WI38 (cell line): ENCODE measurements around the gene SPTLC1.

Source experiments
- H3K4me3 ChIP-seq: 2 replicates; pipeline ENCODE4 v1.5.1; 2011; ENCODE audit warnings: low read depth, mild to moderate bottlenecking, control low read depth, low read length
- TF ChIP-seq, protein P1 (sequence below): IDR thresholded peaks from 2 replicates; pipeline ENCODE4 v1.5.1; 2012; ENCODE audit warnings: low read depth, mild to moderate bottlenecking, control low read depth, low read length

The SPTLC1 gene

DNA sequence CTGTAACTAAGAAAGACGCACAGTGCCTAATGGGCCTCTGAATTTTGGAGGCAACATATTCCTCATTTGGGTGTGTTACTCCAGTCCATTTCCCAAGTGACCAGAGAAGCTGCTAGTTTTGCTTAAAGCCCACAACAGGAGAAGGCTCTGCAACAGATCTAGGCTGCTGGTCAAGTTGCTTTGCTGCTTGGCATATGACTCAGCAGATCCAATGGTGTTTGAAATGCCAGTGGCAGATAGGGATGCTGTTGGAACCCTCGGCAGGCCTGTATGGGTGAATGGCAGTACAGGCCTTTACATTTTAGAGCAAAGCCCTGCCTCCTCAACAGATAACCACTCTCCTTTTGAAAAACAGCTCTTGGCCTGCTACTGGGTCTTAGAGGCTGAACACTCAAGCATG is 129.0 kb downstream of the SPTLC1 start:
- TF ChIP-seq, protein P1, sequence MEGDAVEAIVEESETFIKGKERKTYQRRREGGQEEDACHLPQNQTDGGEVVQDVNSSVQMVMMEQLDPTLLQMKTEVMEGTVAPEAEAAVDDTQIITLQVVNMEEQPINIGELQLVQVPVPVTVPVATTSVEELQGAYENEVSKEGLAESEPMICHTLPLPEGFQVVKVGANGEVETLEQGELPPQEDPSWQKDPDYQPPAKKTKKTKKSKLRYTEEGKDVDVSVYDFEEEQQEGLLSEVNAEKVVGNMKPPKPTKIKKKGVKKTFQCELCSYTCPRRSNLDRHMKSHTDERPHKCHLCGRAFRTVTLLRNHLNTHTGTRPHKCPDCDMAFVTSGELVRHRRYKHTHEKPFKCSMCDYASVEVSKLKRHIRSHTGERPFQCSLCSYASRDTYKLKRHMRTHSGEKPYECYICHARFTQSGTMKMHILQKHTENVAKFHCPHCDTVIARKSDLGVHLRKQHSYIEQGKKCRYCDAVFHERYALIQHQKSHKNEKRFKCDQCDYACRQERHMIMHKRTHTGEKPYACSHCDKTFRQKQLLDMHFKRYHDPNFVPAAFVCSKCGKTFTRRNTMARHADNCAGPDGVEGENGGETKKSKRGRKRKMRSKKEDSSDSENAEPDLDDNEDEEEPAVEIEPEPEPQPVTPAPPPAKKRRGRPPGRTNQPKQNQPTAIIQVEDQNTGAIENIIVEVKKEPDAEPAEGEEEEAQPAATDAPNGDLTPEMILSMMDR: no peak
- no peak overlapping the region for H3K4me3 ChIP-seq

DNA sequence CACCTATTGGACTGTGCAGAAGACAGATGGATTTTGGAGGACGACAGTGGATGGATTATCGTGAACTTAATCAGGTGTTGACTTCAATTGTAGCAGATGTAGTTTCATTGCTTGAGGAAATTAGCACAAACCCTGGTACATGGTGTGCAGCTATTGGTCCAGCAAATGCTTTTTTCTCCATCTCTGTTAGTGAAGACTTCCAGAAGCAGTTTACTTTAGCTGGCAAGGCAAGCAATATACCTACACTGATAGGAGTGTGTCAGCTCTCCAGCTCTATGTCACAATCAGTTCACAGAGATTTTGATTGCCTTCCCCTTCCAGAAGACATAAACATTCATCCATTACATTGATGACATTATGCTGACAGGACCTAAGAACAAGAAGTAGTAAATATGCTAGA is 129.5 kb downstream of the SPTLC1 start:
- no peak overlapping the region for H3K4me3 ChIP-seq
- TF ChIP-seq, protein P1: no peak
